Measurements from ENCODE around the gene SPHKAP. TPM values are rescaled to one million over a fixed set of nuclear protein-coding genes. Genes with fewer than 3 reads are reported as not detected.
"Not testable (repeated sequence)": the region's sequence is repeated elsewhere in the genome, so short reads cannot be mapped to it uniquely, and the experiment has no call there.

SPHKAP gene
- total RNA-seq, 1 experiment from 2014 or later = not detected

DNA sequence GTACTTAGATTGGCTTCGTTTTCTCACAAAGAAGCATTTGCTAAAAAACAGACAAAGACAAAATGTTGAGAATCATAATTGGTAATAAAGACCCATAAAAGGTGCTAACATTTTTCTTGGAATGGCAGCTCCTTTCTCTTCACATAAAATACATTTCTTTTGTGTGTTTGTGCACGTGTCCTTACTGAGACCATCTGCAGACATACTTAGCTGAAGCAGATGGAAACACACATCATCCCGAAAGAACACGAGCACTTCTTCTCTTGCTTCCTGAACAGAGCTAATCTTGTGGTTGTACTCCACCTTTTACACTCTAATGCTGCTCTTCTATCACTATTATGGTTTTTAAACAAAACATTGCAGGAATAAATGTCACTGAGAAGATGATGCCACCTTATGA is 142.5 kb downstream of the SPHKAP start:
- DNase-seq (ENCODE audit: low read depth) = no peak

GRCh38 chr2:228037915-228038314 is 143.6 kb downstream of the SPHKAP start:
- no peak for DNase-seq (ENCODE audit: low read depth)

DNA sequence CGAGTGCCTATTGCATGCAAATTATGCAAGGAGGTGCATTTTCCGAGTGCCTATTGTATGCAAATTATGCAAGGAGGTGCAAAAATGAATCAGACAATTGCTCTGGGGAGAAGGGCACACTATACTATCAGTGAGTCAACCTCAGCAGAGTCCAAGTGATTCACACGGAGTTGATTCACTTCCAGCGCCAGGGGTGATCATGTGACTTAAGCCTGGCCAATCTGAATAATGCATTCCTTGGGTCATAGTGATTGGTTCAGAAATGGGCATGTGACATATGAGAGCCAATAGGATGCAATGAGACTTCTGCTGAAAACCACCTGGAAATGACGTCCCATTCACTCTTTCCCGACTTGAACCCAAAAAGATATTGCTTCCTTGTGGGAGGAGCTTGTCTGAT is 157.9 kb downstream of the SPHKAP start:
- no peak for DNase-seq (ENCODE audit: low read depth)

DNA sequence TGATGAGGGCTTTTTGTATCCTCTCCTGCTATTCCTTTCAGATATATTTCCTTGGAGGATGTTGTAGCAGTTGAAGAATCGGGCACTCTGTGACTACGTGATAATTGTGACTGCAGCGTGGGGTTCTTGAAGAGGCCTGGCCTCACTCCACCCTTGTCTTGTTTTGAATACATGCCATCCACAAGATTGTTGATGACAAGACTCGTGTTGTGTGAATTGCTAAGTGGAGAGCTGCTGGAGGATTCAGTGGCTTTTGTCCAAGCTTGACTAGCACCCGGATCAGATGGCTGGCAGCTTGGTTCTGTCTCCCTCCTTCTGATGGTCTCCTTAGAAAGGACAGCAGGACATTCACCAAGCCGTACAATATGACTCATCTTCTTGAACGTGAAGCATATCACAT is 163.2 kb downstream of the SPHKAP start:
- DNase-seq (ENCODE audit: low read depth) = no peak

GRCh38 chr2:228017784-228018183 is 163.7 kb downstream of the SPHKAP start:
- no peak for DNase-seq (ENCODE audit: low read depth)

- no peak for DNase-seq (ENCODE audit: low read depth)
Measured at GRCh38 chr2:228016402-228016801, 165.1 kb downstream of the SPHKAP start.

GRCh38 chr2:228015741-228016140 is 165.7 kb downstream of the SPHKAP start:
- DNase-seq (ENCODE audit: low read depth) = no peak

- DNase-seq (ENCODE audit: low read depth) = no peak
Measured at GRCh38 chr2:227996366-227996765, 185.1 kb downstream of the SPHKAP start.

- no peak for DNase-seq (ENCODE audit: low read depth)
Measured at GRCh38 chr2:227990937-227991336, 190.6 kb downstream of the SPHKAP start.

DNA sequence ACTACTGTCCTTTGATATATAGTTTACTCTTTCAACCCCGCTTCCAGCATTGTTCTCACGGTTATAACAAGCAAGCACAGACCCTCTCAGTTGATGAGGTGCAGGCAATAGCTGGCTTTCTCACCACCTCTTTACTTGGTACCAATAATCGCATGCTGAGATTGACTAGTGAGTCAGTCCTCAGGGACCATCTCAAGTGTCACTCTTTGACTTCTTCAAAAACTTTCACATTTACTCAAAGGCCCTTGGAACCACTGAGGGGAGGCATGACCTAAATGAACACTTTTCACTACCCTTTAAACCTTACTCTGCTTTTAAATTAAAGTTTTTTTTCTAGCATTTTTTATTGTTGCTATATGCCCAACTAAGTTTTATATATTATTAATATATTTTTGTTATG is 208.2 kb downstream of the SPHKAP start:
- no peak for DNase-seq (ENCODE audit: low read depth)

DNA sequence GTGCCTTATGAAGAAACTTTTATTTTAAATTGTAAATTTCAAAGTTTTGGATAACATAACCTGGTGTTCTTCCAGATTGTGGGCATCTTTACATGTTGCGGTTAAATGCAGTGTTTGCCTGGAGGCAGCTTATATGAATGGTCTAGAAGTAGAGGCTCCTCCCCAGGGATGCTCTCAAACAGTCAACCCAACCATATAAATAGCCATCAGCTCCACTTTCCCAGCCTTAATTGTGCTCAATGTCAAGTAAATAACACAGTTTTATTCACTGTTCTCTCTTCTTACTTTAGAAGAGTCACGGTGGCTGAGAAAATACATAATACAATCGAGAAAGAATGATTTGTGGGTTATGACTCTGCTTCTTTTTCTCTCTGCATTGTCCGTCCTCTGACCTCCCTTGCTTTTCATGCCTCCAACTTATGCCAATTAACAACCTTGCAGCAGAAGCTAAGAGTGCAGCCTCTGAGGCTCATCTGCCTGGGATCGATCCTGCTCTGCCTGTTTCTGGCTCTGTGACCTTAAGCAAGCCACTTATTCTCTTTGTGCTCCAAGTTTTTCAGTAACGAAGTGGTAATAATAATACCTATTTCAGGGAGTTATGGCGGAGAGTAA is 209.8 kb downstream of the SPHKAP start:
- no peak for DNase-seq (ENCODE audit: low read depth)

- DNase-seq (ENCODE audit: low read depth) = no peak
Measured at GRCh38 chr2:227960317-227960716, 221.2 kb downstream of the SPHKAP start.

DNA sequence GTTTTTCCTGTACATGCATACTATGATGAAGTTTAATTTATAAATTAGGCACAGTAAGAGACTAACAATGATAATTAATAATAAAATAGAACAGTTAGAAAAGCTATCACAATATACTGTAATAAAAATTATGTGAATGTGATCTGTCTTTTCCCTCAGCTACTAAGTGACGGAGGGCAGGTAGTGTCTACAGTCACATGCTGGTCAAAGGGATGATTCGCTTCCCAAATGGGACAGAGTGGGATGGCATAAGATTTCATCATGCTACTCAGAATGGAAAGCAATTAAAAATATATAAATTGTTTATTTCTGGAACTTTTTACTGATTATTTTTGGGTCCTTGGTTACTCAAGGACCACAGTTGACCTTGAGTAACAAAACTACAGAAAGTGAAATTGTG is 238.5 kb downstream of the SPHKAP start:
- no peak for DNase-seq (ENCODE audit: low read depth)

- DNase-seq (ENCODE audit: low read depth) = no peak
Measured at GRCh38 chr2:227942021-227942420, 239.5 kb downstream of the SPHKAP start.

- peak; percentile 15 for DNase-seq (ENCODE audit: low read depth)
Measured at GRCh38 chr2:227939271-227940027, 242.0 kb downstream of the SPHKAP start.

GRCh38 chr2:227936249-227936648 is 245.2 kb downstream of the SPHKAP start:
- not testable (repeated sequence) for DNase-seq (ENCODE audit: low read depth)

DNA sequence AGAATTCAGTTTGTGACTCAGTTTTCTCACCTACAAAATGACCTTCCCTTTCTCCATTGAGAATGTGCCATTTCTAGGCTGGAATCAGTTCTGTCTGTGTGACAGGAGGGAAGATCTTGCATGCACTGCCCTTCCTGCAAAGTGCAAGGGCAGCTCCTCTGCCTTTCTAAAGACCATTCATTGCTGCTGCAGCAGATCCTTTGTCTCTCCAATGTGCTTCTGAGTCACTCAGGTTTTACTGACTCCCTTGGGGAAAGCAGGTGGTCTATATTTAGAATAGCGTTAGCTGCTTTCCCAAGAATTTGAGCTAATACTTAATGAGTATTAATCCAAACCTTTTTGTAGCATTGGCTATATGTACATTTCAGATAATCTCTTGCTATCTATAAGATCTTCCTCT is 247.6 kb downstream of the SPHKAP start:
- no peak for DNase-seq (ENCODE audit: low read depth)

DNA sequence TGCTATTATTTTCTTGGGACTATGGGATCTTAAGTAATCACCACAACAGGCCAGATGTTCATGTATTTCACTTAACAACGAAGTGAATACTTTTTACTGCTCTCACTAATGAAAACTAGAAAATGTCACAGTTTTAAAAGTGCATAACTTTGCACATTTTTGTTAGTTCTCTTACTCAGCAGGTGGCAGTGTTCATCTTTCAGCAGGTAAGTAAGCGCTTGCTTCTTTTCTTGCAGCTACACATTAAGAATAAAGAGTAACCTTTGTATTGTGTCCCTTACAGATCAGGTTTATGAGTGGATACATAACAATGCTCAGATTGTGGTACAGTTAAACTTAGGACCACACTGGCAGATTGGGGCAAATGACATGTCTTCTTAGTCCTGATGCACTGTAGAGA is 249.1 kb downstream of the SPHKAP start:
- no peak for DNase-seq (ENCODE audit: low read depth)

- no peak for DNase-seq (ENCODE audit: low read depth)
Measured at GRCh38 chr2:227932001-227932400, 249.5 kb downstream of the SPHKAP start.

All from Daoy (cell line).